Osteoblast (primary cell): ENCODE measurements around the gene RNF20. TPM values are rescaled to one million over a fixed set of nuclear protein-coding genes. Genes with fewer than 3 reads are reported as not detected.

Experiments
- DNase-seq: peaks from one replicate; pipeline ENCODE4 v3.0.0; 2011; ENCODE audit warnings: low spot score, mixed read lengths; ENCODE audit not compliant: insufficient read length; ENCODE audit errors: missing footprints
- H2AFZ ChIP-seq: 2 replicates; pipeline ENCODE4 v1.6.0; 2011; ENCODE audit warnings: mild to moderate bottlenecking, low read length
- H3K27ac ChIP-seq: 2 replicates; pipeline ENCODE4 v1.5.1; 2011; ENCODE audit warnings: mild to moderate bottlenecking, low read depth, low read length, moderate library complexity
- H3K27me3 ChIP-seq: 2 replicates; pipeline ENCODE4 v1.6.0; 2012; ENCODE audit warnings: mild to moderate bottlenecking, control low read depth, inconsistent platforms, low read length, moderate library complexity; ENCODE audit not compliant: insufficient read depth
- H3K36me3 ChIP-seq: 2 replicates; pipeline ENCODE4 v1.5.1; 2011; ENCODE audit warnings: mild to moderate bottlenecking, low read length, control low read depth, moderate library complexity; ENCODE audit not compliant: insufficient read depth
- H3K4me1 ChIP-seq: 2 replicates; pipeline ENCODE4 v1.5.1; 2011; ENCODE audit warnings: mild to moderate bottlenecking, low read length, control low read depth, moderate library complexity; ENCODE audit not compliant: insufficient read depth
- H3K4me2 ChIP-seq: 2 replicates; pipeline ENCODE4 v1.6.0; 2011; ENCODE audit warnings: mild to moderate bottlenecking, low read length; ENCODE audit not compliant: insufficient read depth
- H3K4me3 ChIP-seq: fragments of 200-600 bp; sonication (generic); 3 replicates; pipeline ENCODE4 v1.5.1; 2012; ENCODE audit warnings: mild to moderate bottlenecking, low read length, inconsistent platforms; ENCODE audit not compliant: insufficient read depth
- H3K79me2 ChIP-seq: 2 replicates; pipeline ENCODE4 v1.6.0; 2012; ENCODE audit warnings: mild to moderate bottlenecking, low read length, control low read depth, inconsistent platforms; ENCODE audit not compliant: insufficient read depth
- H3K9me3 ChIP-seq: 2 replicates; pipeline ENCODE4 v1.5.1; 2011; ENCODE audit warnings: low read depth, low read length, control low read depth
- H4K20me1 ChIP-seq: 2 replicates; pipeline ENCODE4 v1.6.0; 2012; ENCODE audit warnings: mild to moderate bottlenecking, low read length, control low read depth; ENCODE audit not compliant: insufficient read depth
- total RNA-seq: library from RNA; depleted of rRNA; stranded (reverse); fragments of >200 nt; gene quantifications from 2 replicates; pipeline ENCODE4 v1.2.3, GENCODE V29; 2012
- TF ChIP-seq, protein P1 (sequence below): IDR thresholded peaks from 2 replicates; pipeline ENCODE4 v1.5.1; 2011; ENCODE audit warnings: mild to moderate bottlenecking, low read depth, low read length, moderate library complexity; ENCODE audit errors: extremely low read depth

Gene RNF20
- total RNA-seq, 1 donor: 29.0 TPM

DNA sequence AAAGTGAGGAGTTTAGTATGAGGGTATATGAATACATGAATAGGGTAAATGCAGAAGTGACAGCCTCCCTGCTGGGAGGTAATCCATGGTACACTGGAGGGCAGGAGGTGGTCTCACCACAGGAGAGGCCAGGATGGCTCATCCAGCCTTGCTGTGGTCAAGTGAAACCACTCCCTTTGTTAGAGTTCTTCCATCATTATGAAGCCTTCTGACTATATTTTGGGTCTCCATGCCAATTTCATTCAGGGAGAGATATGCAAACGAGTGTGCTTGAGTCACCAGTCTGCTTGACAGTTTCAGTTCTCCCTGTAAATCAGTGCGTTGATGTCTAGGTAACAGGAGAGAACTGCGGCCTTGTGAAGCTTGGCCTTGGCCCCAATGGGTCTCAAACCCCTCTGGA lies 44.7 kb downstream of the RNF20 start:
- TF ChIP-seq, protein P1, sequence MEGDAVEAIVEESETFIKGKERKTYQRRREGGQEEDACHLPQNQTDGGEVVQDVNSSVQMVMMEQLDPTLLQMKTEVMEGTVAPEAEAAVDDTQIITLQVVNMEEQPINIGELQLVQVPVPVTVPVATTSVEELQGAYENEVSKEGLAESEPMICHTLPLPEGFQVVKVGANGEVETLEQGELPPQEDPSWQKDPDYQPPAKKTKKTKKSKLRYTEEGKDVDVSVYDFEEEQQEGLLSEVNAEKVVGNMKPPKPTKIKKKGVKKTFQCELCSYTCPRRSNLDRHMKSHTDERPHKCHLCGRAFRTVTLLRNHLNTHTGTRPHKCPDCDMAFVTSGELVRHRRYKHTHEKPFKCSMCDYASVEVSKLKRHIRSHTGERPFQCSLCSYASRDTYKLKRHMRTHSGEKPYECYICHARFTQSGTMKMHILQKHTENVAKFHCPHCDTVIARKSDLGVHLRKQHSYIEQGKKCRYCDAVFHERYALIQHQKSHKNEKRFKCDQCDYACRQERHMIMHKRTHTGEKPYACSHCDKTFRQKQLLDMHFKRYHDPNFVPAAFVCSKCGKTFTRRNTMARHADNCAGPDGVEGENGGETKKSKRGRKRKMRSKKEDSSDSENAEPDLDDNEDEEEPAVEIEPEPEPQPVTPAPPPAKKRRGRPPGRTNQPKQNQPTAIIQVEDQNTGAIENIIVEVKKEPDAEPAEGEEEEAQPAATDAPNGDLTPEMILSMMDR: no peak
- Histone ChIP-seq H3K9me3 (no peaks in the 10 kb centered on the region), H3K36me3 (no peaks in the 10 kb centered on the region), H4K20me1 (no peaks in the 10 kb centered on the region), H2AFZ (no peak overlapping the region), H3K4me1 (no peaks in the 10 kb centered on the region), H3K4me2 (no peak overlapping the region), H3K4me3 (no peak overlapping the region), H3K27ac (no peak overlapping the region), H3K79me2 (no peaks in the 10 kb centered on the region), H3K27me3 (no peaks in the 10 kb centered on the region)
- DNase-seq: no peak

GRCh38 chr9:101579711-101580545 lies 46.3 kb downstream of the RNF20 start:
- Histone ChIP-seq H3K4me1 (no peaks in the 10 kb centered on the region), H3K27me3 (no peaks in the 10 kb centered on the region), H4K20me1 (no peaks in the 10 kb centered on the region), H3K9me3 (no peaks in the 10 kb centered on the region), H3K36me3 (no peaks in the 10 kb centered on the region), H3K4me2 (no peak overlapping the region), H2AFZ (no peak overlapping the region), H3K27ac (no peak overlapping the region), H3K4me3 (no peak overlapping the region), H3K79me2 (no peaks in the 10 kb centered on the region)
- DNase-seq: no peak
- TF ChIP-seq, protein P1: no peak

- Histone ChIP-seq H3K36me3 (no peaks in the 10 kb centered on the region), H3K79me2 (no peaks in the 10 kb centered on the region), H3K4me2 (no peak overlapping the region), H2AFZ (no peak overlapping the region), H3K27me3 (no peaks in the 10 kb centered on the region), H4K20me1 (no peaks in the 10 kb centered on the region), H3K27ac (no peak overlapping the region), H3K4me1 (no peaks in the 10 kb centered on the region), H3K4me3 (no peak overlapping the region), H3K9me3 (no peaks in the 10 kb centered on the region)
- peak; percentile 81 for DNase-seq
- TF ChIP-seq, protein P1: no peak
Measured at GRCh38 chr9:101582553-101582952, 48.9 kb downstream of the RNF20 start.

DNA sequence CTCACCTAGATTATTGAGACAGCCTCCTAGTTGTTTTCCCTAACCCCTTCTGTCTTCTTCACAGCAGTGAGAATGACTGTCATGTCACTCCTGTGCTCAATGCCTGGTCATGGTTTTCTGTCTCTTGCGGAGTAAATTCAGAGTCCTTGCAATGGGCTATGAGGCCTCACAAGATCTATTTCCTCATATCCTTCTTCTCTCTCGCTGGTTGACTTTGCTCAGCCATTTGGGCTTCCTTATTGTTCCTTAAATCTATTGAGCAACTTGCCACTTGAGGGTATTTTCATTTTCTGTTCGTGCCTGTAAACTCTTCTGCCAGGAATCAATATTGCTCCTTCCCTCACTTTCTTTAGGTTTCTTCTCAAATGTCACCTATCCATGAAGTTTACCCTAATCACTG lies 52.1 kb downstream of the RNF20 start:
- H3K27ac ChIP-seq: no peak overlapping the region
- H3K79me2 ChIP-seq: no peaks in the 10 kb centered on the region
- no peaks in the 10 kb centered on the region for H3K9me3 ChIP-seq
- DNase-seq: no peak
- no peak overlapping the region for H3K4me2 ChIP-seq
- no peak overlapping the region for H3K4me3 ChIP-seq
- H2AFZ ChIP-seq: no peak overlapping the region
- TF ChIP-seq, protein P1: no peak
- H3K36me3 ChIP-seq: no peaks in the 10 kb centered on the region
- no peaks in the 10 kb centered on the region for H3K27me3 ChIP-seq
- H4K20me1 ChIP-seq: no peaks in the 10 kb centered on the region
- H3K4me1 ChIP-seq: no peaks in the 10 kb centered on the region
